ENCODE data around the gene PTH2R. TPM values are rescaled to one million over a fixed set of nuclear protein-coding genes. Genes with fewer than 3 reads are reported as not detected.

Gene PTH2R
- total and polyA plus RNA-seq, 2 of the 13 experiments (the other 11 are each of a cell fraction or from before 2014, with no cell fraction given): 0.04 TPM; not detected in 1

GRCh38 chr2:208466920-208467298, 60.3 kb downstream of the PTH2R start:
- ChIA-PET POLR2A (no interaction called here), CTCF (ENCODE audit: low intra/inter-chr PET ratio, low total read pairs) (interaction anchor here (1.2 to 2.2 kb wide), 2 partner anchors 741 to 864 kb away, joined by 5 to 19 read pairs; no protein-coding TSS in a partner anchor)
- in situ Hi-C loops (cut with HindIII; ENCODE audit: extremely low pct_ligation_motif_present, low pct_unique_long_range_greater_than_20kb) (loop anchor here (10.0 kb wide), 1 partner anchor 738 kb away; no protein-coding TSS in a partner anchor), intact Hi-C loops (cut with micrococcal nuclease; ENCODE audit: unreplicated experiment) (loop anchor here (1.0 to 2.0 kb wide), 4 partner anchors 72 to 864 kb away; no protein-coding TSS in a partner anchor)
- Histone ChIP-seq H3K36me3 (replicated peaks in 1 of 2; ENCODE audit: control insufficient read depth in 1 of 2, insufficient read depth in 2 of 2, low read length in 2 of 2) (no peaks in the 10 kb centered on the region), H3K9ac (ENCODE audit: insufficient read depth, low read depth, low read length) (no peak overlapping the region), H3K9me3 (ENCODE audit: low read length) (no peaks in the 10 kb centered on the region), H3K79me2 (ENCODE audit: insufficient read depth, low read length) (no peaks in the 10 kb centered on the region), H3K4me2 (ENCODE audit: low read depth, low read length) (no peak overlapping the region), H3K4me1 (ENCODE audit: insufficient read depth, low read length) (no peaks in the 10 kb centered on the region), H3K27ac (ENCODE audit: extremely low read length, insufficient read depth, low read length) (no peak overlapping the region), H3K27me3 (ENCODE audit: control insufficient read depth in 1 of 2, insufficient read depth in 2 of 2, low read length in 2 of 2) (no peaks in the 10 kb centered on the region), H2AFZ (ENCODE audit: low read length) (no peak overlapping the region), H3K4me3 (replicated peaks in 1 of 3; ENCODE audit: insufficient read depth in 1 of 3, low read depth in 2 of 3, low read length in 3 of 3) (no peak overlapping the region), H4K20me1 (ENCODE audit: insufficient read depth, low read length) (no peaks in the 10 kb centered on the region)
- 2% methylated on average over 1 of the region's 1 CpG for WGBS (ENCODE audit: low lambda C conversion rate)
- no peak for TF ChIP-seq ZNF160 (CRISPR knock-in tag; IDR thresholded peaks at IDR 0.05)
- no peak for TF ChIP-seq ZNF883 (CRISPR knock-in tag; IDR thresholded peaks at IDR 0.05; ENCODE audit: not compliant biosample characterization)
- no peak for TF ChIP-seq MXD3 (CRISPR knock-in tag; IDR thresholded peaks at IDR 0.05)
- TF ChIP-seq ZNF430 (CRISPR knock-in tag; IDR thresholded peaks at IDR 0.05): no peak
- TF ChIP-seq NR0B2 (CRISPR knock-in tag; IDR thresholded peaks at IDR 0.05): no peak
- TF ChIP-seq ZNF326 (CRISPR knock-in tag; IDR thresholded peaks at IDR 0.05; ENCODE audit: borderline replicate concordance): no peak
- TF ChIP-seq ZNF230 (CRISPR knock-in tag; IDR thresholded peaks at IDR 0.05): no peak
- no peak for TF ChIP-seq KDM2A (CRISPR knock-in tag; IDR thresholded peaks at IDR 0.05; ENCODE audit: borderline replicate concordance, low read depth)
- TF ChIP-seq PHF8 (CRISPR knock-in tag; IDR thresholded peaks at IDR 0.05): no peak
- TF ChIP-seq ZFAT (CRISPR knock-in tag; conservative IDR thresholded peaks at IDR 0.05): no peak
- TF ChIP-seq SSRP1 (CRISPR knock-in tag; IDR thresholded peaks at IDR 0.05): no peak
- no peak for TF ChIP-seq ZNF441 (CRISPR knock-in tag; IDR thresholded peaks at IDR 0.05; ENCODE audit: borderline replicate concordance)
- no peak for TF ChIP-seq ZNF30 (CRISPR knock-in tag; IDR thresholded peaks at IDR 0.05)
- TF ChIP-seq MYNN (CRISPR knock-in tag; IDR thresholded peaks at IDR 0.05; ENCODE audit: low read depth): no peak
- TF ChIP-seq FOXC1 (CRISPR knock-in tag; IDR thresholded peaks at IDR 0.05; ENCODE audit: borderline replicate concordance): no peak
- TF ChIP-seq SMAD3 (CRISPR knock-in tag; IDR thresholded peaks at IDR 0.05): no peak
- no peak for TF ChIP-seq NFAT5 (CRISPR knock-in tag; IDR thresholded peaks at IDR 0.05)
- FAIRE-seq (no peak), DNase-seq (ENCODE audit: low spot score) (no peak), ATAC-seq (no peak)
- BruUV-seq (replicated peaks): no TSS peak

Measured in HepG2 (cell line).